GM19452 (cell line): ENCODE results near the gene CEP57.
"Not testable (repeated sequence)": the region's sequence is repeated elsewhere in the genome, so short reads cannot be mapped to it uniquely, and the experiment has no call there.

Source experiments
- ATAC-seq: cut with Tn5 transposase; IDR thresholded peaks from one replicate; pipeline ENCODE4 v1.9.1; 2021; ENCODE audit not compliant: unreplicated experiment

The CEP57 gene

DNA sequence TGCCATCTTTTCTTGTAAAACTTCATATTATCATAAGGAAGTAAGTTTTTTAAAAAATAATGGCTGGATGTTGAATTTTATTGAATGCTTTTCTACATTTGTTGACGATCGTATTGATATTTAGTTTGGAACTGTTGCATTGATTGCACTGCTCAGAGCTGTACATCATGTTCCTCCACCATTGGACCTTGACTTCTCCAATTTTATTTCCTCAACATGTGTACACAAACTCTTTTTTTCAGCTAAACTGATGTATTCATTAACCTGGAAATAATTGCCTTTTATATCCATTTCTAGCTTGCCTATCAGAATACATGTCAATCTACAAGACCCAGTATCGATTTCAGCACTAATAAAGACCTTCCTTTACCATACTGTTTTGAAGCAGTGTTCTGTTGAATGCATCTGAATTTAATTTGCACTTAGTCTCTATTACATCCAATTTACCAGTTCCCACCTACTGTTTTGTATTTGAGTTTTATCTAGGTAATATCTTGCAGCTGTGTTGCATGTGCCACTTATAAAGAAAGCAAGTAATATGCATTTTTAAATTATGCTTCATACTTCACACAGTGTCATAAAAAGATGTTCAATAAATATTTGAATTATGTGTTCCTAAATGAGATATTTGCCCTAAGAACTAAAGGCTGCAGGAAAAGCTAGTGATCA, 5.5 kb downstream of the CEP57 start:
- no peak for ATAC-seq

DNA sequence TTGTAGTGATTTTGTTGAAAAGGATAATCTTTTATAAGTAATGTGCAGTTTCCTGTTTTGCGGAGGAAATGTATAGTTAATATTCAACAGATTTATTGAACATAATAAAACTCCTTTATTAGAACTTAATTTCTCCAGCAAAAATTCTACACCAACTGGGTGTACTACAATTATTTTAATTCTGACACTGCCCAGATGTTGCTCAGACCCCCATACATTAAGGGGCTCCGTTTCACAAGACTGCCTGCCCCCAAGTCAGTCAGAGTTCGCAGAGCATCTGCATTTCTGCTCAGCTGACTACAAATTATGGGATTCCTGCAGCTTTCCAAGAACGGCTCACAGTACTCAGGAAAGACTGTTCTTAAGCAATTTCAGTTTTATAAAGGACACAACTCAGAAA, 6.2 kb downstream of the CEP57 start:
- ATAC-seq = no peak

DNA sequence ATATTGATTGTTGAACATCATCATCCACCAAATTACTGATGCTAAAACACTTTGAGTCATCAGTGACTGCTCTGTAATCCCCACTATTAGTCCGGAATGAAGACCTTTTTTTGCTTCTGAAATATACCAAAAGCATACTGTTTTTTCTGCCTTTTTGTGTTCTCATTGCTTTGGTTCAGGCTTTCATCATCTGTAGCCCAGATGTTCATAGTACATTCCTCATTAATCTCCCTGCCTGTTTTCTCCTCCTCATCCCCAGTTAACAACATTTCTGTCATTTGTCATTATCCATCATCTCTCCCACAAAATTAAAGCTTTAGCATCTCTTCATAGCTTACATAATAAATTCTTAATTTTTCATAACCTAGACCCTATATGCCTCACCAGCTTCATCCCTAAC, 9.2 kb downstream of the CEP57 start:
- no peak for ATAC-seq

DNA sequence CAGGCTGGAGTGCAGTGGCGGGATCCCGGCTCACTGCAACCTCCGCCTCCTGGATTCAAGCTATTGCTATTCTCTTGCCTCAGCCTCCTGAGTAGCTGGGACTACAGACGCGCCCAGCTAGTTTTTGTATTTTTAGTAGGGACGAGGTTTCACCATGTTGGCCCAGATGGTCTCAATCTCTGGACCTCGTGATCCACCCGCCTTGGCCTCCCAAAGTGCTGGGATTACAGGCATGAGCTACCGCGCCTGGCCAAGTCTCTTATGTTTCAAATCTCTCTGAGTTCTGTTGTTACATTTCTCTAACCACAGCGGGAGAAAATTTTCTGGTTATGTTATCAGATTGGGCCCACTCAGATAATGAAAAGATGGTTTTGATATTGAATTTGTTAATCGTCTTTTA, 10.1 kb downstream of the CEP57 start:
- ATAC-seq = no peak

- ATAC-seq = no peak
Observed at GRCh38 chr11:95802806-95803205, 12.5 kb downstream of the CEP57 start.

GRCh38 chr11:95803973-95804372, 13.7 kb downstream of the CEP57 start:
- ATAC-seq = no peak

GRCh38 chr11:95805869-95806268, 15.6 kb downstream of the CEP57 start:
- no peak for ATAC-seq

DNA sequence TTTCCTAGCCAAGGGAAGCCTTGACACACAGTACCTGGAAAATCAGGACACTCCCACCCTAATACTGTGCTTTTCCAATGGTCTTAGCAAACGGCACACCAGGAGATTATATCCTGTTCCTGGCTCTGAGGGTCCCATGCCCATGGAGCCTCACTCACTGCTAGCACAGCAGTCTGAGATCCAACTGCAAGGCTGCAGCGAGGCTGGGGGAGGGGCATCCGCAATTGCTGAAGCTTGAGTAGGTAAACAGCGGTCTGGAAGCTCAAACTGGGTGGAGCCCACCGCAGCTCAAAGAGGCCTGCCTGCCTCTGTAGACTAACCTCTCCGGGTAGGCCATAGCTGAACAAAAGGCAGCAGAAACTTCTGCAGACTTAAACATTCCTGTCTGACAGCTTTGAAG, 16.2 kb downstream of the CEP57 start:
- ATAC-seq = not testable (repeated sequence)

- ATAC-seq = not testable (repeated sequence)
Observed at GRCh38 chr11:95811052-95811451, 20.8 kb downstream of the CEP57 start.

- ATAC-seq = no peak
Observed at GRCh38 chr11:95816037-95816436, 25.7 kb downstream of the CEP57 start.

DNA sequence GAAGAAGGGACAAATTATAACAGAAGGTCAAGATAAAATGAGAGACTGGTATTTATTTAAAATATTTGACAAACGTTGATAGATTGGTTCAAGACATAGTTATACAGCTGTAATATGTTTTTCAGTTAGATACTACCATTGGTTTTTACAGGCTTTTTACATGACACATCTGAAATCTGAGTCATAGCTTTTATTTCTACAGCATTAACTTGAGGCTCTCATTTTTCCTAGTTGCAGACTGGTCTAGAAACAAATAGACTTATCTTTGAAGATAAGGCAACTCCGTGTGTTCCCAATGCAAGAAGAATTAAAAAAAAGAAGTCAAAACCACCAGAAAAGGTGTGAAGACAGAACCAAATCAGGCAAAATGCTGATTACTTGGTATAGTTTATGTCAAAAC, 31.3 kb downstream of the CEP57 start:
- no peak for ATAC-seq

DNA sequence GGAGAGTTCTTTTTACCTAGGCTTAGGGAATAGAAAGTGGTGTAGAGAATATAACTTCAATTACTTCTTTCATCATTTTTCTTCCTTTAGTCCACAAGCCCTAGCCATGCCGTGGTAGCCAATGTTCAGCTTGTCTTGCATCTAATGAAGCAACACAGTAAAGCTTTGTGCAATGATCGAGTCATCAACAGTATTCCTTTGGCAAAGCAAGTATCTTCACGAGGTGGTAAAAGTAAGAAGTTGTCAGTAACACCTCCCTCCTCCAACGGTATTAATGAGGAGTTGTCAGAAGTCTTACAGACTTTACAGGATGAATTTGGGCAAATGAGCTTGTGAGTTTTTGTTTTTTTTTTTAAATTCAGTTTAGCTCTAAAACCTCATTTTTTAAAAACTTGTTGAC, 37.4 kb downstream of the CEP57 start:
- ATAC-seq = no peak

- ATAC-seq = no peak
Observed at GRCh38 chr11:95829580-95830259, 39.4 kb downstream of the CEP57 start.

DNA sequence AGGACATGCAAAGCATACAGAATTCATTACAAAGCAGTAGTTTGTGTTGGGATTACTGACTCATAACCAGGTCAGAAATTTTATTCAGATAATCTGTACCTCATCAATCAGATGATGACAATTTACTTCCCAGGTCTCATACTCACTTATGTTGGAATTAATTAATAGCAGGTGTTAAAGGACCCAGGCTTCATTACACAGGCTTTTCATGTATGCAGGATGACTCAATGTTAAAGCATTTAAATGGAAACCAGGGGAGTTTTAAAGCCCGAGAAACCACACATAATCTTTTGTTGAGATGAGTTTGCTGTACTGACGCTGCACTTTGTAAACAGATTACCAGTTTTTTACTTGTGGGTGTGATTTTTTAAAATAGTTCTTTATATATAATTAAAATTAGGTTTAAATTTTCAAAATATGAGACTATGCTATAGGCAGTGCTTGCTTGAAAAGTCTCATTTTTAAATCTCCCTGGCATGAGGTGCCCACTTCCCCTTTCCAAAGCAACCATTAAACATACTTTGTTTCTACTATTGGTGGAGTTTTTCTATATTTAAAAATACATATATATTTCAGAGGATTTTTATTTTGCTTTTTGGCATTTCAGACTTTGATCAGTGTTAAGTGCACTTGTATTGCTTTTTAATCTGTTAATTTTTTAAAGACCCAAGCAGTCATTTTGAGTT, 41.0 kb downstream of the CEP57 start:
- no peak for ATAC-seq

GRCh38 chr11:95832763-95833162, 42.5 kb downstream of the CEP57 start:
- ATAC-seq = no peak

GRCh38 chr11:95833378-95833777, 43.1 kb downstream of the CEP57 start:
- ATAC-seq = no peak

GRCh38 chr11:95835351-95835750, 45.1 kb downstream of the CEP57 start:
- no peak for ATAC-seq

DNA sequence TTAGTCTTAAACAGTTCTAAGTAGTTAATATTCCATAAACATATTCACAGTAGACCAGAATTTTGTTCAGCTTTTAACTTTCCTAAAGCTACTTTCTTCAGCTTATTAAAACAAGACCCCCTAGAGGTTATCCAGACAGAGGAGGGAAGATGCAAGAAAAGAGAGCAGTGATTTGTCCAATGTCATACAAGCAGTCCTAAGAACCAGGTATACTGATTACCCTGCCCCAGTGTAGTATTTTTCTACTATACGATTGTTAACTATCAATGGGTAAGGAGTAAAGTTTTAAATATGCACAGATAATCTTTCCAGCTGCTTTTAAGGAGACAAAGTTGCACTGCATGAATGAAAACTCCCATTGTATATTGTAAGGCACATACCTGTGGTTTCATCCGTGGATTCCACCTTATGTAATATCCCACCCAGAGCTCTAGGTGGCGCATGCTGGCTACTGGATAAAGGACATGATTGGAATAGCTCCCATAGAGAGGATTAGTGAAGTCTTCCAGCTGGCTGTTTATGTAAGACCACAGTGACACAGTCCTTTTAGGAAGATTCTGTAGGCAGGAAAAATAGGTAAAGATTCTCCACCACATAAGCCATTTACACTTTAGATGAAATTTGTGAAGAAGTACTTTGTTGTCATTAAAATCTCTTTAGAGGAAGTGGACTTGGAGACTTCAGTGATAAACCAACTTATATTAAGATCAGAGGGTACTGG, 45.6 kb downstream of the CEP57 start:
- ATAC-seq = peak; percentile 96

DNA sequence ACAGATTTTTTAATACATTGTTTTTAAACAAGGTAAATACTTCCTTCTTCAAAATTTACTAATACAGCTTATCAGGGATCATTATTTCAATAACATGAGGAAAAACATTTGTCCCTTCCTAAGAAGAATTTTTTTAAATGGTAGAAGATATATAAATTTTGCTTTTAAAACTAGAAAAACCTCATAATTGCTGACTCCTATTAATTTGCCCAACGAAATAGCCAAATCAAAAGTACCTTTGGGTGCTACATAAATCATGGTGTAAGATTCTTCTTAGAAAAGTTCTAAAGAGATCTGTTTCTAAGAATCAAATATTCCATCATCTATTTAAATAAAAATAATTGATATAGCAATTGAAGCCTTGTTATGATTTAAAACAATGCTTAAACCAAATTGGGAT, 54.9 kb downstream of the CEP57 start:
- no peak for ATAC-seq

DNA sequence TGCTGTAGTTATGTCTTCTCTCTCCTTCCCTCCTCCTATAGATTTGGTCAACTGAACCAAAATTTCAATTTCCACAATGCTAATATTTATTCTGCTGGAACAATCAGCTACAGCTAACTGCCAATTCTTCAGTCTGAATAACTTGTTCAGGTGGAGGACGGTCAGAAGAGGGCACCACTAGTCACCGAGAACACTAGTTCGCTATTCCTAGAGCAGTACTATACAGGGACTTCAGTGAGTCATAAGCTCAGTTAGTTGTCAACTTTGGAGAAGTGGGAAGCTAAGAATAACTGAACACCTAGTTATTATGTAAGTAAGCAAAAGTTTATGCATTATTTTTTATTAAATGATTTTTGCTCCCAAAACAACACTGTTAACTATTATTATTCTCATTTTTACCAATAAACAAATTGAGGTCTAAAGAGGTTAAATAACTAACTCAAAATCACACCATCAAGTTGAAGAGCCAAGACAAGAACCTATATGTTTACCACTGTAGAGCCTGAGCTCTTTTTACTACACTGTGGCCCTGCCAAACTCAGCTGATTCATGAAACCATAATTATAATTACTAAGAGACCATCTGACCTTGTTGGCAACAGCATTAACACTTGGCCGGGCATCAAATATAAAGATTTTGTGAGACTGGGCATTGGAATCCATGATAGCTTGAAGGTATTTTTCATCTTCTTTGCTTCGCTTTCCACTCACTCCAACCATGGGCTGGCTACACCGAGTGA, 59.0 kb downstream of the CEP57 start:
- peak; percentile 60 for ATAC-seq

- no peak for ATAC-seq
Observed at GRCh38 chr11:95850137-95850536, 59.8 kb downstream of the CEP57 start.
